WTC11 (cell line): ENCODE results near the gene ALLC. TPM values are rescaled to one million over a fixed set of nuclear protein-coding genes. Genes with fewer than 3 reads are reported as not detected.

Experiments used
- ATAC-seq: fragments of 200-7000 bp; cut with Tn5 transposase; 2 replicates; pipeline ENCODE4 v1.10.0; 2021; ENCODE audit warnings: mild to moderate bottlenecking, moderate library complexity
- CTCF ChIA-PET: fragments of 300-600 bp; sonication (Branson Sonifier 250); formaldehyde crosslinking; loops from one replicate; lab custom pipeline; 2021; ENCODE audit warnings: antibody characterized with exemption; lab: Charles Lee
- POLR2A ChIA-PET: fragments of 350-600 bp; sonication (Branson Sonifier 250); formaldehyde crosslinking; loops from one replicate; lab custom pipeline; 2021; ENCODE audit warnings: antibody characterized with exemption; lab: Charles Lee
- DNase-seq: peaks from one replicate; pipeline ENCODE4 v3.0.0; 2021; ENCODE audit warnings: low spot score
- H3K27ac Mint-ChIP-seq: 2 replicates; pipeline ENCODE4 v1.8.0; 2021; ENCODE audit warnings: mixed read lengths
- H3K27me3 Mint-ChIP-seq: 2 replicates; pipeline ENCODE4 v1.8.0; 2021; ENCODE audit warnings: low read depth, mild to moderate bottlenecking, moderate library complexity, mixed read lengths
- H3K36me3 Mint-ChIP-seq: 2 replicates; pipeline ENCODE4 v1.8.0; 2021; ENCODE audit warnings: mixed read lengths
- H3K4me1 Mint-ChIP-seq: 2 replicates; pipeline ENCODE4 v1.8.0; 2022; ENCODE audit warnings: mixed read lengths
- H3K4me3 Mint-ChIP-seq: 2 replicates; pipeline ENCODE4 v1.8.0; 2021; ENCODE audit warnings: mild to moderate bottlenecking, moderate library complexity, mixed read lengths
- H3K9me3 Mint-ChIP-seq: 2 replicates; pipeline ENCODE4 v1.8.0; 2021; ENCODE audit warnings: mixed read lengths
- CREM ChIP-seq: sonication (generic); formaldehyde crosslinking; IDR thresholded peaks from 2 replicates; pipeline ENCODE4 v1.8.1; 2022; ENCODE audit warnings: mild to moderate bottlenecking, missing genetic modification reagents, moderate library complexity
- GRHL2 ChIP-seq: fragments of 250-450 bp; sonication (Bioruptor Pico); IDR thresholded peaks from 2 replicates; pipeline ENCODE4 v1.8.0; 2022; ENCODE audit warnings: mild to moderate bottlenecking, moderate library complexity; ENCODE audit not compliant: insufficient replicate concordance, severe bottlenecking
- KAT7 ChIP-seq: sonication (generic); formaldehyde crosslinking; IDR thresholded peaks from 2 replicates; pipeline ENCODE4 v1.8.1; 2023; ENCODE audit warnings: missing genetic modification reagents, mild to moderate bottlenecking, borderline replicate concordance
- MYBL2 ChIP-seq: sonication (generic); formaldehyde crosslinking; IDR thresholded peaks from 2 replicates; pipeline ENCODE4 v1.8.1; 2023; ENCODE audit warnings: mild to moderate bottlenecking, moderate library complexity, missing genetic modification reagents
- NR1H2 ChIP-seq: sonication (generic); formaldehyde crosslinking; IDR thresholded peaks from 2 replicates; pipeline ENCODE4 v1.9.0; 2021; ENCODE audit warnings: mild to moderate bottlenecking, moderate library complexity, missing genetic modification reagents
- SP1 ChIP-seq: sonication (generic); formaldehyde crosslinking; conservative IDR thresholded peaks from 2 replicates; pipeline ENCODE4 v1.8.1; 2022; ENCODE audit warnings: missing genetic modification reagents
- TP53 ChIP-seq: sonication (generic); formaldehyde crosslinking; IDR thresholded peaks from 2 replicates; pipeline ENCODE4 v1.8.1; 2023; ENCODE audit warnings: mild to moderate bottlenecking, missing genetic modification reagents
- ZNF121 ChIP-seq: sonication (generic); formaldehyde crosslinking; IDR thresholded peaks from 2 replicates; pipeline ENCODE4 v1.8.0; 2023; ENCODE audit warnings: missing genetic modification reagents
- ZNF138 ChIP-seq: sonication (generic); formaldehyde crosslinking; conservative IDR thresholded peaks from 2 replicates; pipeline ENCODE4 v1.8.1; 2022; ENCODE audit warnings: mild to moderate bottlenecking, moderate library complexity, missing genetic modification reagents
- ZNF232 ChIP-seq: sonication (generic); formaldehyde crosslinking; IDR thresholded peaks from 2 replicates; pipeline ENCODE4 v1.8.0; 2022; ENCODE audit warnings: mild to moderate bottlenecking, missing genetic modification reagents
- total RNA-seq: library from RNA; stranded (reverse); gene quantifications from 3 replicates; pipeline ENCODE4 v1.2.3, GENCODE V29; 2021
- TF ChIP-seq, protein P1 (sequence below): fragments of 200-600 bp; IDR thresholded peaks from 2 replicates; pipeline ENCODE4 v1.8.0; 2022; ENCODE audit warnings: antibody characterized with exemption
- TF ChIP-seq, protein P2 (sequence below): sonication (generic); formaldehyde crosslinking; IDR thresholded peaks from 2 replicates; pipeline ENCODE4 v1.8.1; 2022; ENCODE audit warnings: low read depth, missing genetic modification reagents, borderline replicate concordance
- TF ChIP-seq, protein P3 (sequence below): sonication (generic); formaldehyde crosslinking; conservative IDR thresholded peaks from 2 replicates; pipeline ENCODE4 v1.8.1; 2023; ENCODE audit warnings: mild to moderate bottlenecking, low read depth, missing genetic modification reagents, moderate library complexity
- TF ChIP-seq, protein P4 (sequence below): sonication (generic); formaldehyde crosslinking; IDR thresholded peaks from 2 replicates; pipeline ENCODE4 v1.8.1; 2023; ENCODE audit warnings: mild to moderate bottlenecking, moderate library complexity, missing genetic modification reagents
- TF ChIP-seq, protein P5 (sequence below): sonication (generic); formaldehyde crosslinking; IDR thresholded peaks from 2 replicates; pipeline ENCODE4 v1.8.0; 2022; ENCODE audit warnings: mild to moderate bottlenecking, missing genetic modification reagents
- TF ChIP-seq, protein P6 (sequence below): fragments of 250-450 bp; sonication (Bioruptor Pico); IDR thresholded peaks from 2 replicates; pipeline ENCODE4 v1.9.0; 2021; ENCODE audit warnings: mild to moderate bottlenecking, borderline replicate concordance

Gene ALLC
- total RNA-seq, 1 experiment from 2014 or later = not detected

DNA sequence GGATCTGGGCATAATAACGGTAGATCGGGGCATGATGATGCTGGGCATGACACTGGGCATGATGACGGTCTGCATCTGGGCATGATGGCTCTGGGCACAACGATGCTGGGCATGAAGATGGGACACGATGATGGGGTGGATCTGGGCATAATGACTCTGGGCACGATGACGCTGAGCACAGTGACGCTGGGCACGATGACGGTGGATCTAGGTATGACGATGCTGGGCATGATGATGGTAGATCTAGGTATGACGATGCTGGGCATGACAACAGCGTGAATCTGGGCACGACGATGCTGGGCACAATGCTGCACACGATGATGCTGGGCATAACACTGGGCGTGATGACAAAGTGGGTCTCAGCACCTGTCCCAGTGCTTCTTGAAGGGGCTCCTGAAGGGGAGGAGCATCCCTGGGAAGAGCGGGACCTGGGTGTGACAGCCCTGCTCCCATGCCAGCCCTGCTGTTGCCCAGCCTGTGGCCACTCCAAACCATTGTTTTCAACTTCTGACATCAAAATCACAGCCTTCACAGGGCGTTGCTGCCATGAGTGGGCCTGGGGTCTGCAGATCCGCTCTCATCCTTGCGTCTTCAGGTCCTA lies 30.4 kb upstream of the ALLC start:
- H3K4me1 Mint-ChIP-seq = peaks cover 8% of the 10 kb centered on the region
- TF ChIP-seq NR1H2 (CRISPR knock-in tag) (no peak), TP53 (CRISPR knock-in tag) (no peak), MYBL2 (CRISPR knock-in tag) (no peak), ZNF121 (CRISPR knock-in tag) (no peak), KAT7 (CRISPR knock-in tag) (no peak), SP1 (CRISPR knock-in tag) (no peak), ZNF232 (CRISPR knock-in tag) (no peak), CREM (CRISPR knock-in tag) (no peak), ZNF138 (CRISPR knock-in tag) (no peak), GRHL2 (no peak)
- TF ChIP-seq, protein P1, sequence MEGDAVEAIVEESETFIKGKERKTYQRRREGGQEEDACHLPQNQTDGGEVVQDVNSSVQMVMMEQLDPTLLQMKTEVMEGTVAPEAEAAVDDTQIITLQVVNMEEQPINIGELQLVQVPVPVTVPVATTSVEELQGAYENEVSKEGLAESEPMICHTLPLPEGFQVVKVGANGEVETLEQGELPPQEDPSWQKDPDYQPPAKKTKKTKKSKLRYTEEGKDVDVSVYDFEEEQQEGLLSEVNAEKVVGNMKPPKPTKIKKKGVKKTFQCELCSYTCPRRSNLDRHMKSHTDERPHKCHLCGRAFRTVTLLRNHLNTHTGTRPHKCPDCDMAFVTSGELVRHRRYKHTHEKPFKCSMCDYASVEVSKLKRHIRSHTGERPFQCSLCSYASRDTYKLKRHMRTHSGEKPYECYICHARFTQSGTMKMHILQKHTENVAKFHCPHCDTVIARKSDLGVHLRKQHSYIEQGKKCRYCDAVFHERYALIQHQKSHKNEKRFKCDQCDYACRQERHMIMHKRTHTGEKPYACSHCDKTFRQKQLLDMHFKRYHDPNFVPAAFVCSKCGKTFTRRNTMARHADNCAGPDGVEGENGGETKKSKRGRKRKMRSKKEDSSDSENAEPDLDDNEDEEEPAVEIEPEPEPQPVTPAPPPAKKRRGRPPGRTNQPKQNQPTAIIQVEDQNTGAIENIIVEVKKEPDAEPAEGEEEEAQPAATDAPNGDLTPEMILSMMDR = no peak
- TF ChIP-seq, protein P2, sequence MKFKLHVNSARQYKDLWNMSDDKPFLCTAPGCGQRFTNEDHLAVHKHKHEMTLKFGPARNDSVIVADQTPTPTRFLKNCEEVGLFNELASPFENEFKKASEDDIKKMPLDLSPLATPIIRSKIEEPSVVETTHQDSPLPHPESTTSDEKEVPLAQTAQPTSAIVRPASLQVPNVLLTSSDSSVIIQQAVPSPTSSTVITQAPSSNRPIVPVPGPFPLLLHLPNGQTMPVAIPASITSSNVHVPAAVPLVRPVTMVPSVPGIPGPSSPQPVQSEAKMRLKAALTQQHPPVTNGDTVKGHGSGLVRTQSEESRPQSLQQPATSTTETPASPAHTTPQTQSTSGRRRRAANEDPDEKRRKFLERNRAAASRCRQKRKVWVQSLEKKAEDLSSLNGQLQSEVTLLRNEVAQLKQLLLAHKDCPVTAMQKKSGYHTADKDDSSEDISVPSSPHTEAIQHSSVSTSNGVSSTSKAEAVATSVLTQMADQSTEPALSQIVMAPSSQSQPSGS (CRISPR knock-in tag) = no peak
- TF ChIP-seq, protein P3, sequence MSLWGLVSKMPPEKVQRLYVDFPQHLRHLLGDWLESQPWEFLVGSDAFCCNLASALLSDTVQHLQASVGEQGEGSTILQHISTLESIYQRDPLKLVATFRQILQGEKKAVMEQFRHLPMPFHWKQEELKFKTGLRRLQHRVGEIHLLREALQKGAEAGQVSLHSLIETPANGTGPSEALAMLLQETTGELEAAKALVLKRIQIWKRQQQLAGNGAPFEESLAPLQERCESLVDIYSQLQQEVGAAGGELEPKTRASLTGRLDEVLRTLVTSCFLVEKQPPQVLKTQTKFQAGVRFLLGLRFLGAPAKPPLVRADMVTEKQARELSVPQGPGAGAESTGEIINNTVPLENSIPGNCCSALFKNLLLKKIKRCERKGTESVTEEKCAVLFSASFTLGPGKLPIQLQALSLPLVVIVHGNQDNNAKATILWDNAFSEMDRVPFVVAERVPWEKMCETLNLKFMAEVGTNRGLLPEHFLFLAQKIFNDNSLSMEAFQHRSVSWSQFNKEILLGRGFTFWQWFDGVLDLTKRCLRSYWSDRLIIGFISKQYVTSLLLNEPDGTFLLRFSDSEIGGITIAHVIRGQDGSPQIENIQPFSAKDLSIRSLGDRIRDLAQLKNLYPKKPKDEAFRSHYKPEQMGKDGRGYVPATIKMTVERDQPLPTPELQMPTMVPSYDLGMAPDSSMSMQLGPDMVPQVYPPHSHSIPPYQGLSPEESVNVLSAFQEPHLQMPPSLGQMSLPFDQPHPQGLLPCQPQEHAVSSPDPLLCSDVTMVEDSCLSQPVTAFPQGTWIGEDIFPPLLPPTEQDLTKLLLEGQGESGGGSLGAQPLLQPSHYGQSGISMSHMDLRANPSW (CRISPR knock-in tag) = no peak
- TF ChIP-seq, protein P4, sequence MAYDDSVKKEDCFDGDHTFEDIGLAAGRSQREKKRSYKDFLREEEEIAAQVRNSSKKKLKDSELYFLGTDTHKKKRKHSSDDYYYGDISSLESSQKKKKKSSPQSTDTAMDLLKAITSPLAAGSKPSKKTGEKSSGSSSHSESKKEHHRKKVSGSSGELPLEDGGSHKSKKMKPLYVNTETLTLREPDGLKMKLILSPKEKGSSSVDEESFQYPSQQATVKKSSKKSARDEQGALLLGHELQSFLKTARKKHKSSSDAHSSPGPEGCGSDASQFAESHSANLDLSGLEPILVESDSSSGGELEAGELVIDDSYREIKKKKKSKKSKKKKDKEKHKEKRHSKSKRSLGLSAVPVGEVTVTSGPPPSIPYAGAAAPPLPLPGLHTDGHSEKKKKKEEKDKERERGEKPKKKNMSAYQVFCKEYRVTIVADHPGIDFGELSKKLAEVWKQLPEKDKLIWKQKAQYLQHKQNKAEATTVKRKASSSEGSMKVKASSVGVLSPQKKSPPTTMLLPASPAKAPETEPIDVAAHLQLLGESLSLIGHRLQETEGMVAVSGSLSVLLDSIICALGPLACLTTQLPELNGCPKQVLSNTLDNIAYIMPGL = no peak
- TF ChIP-seq, protein P5, sequence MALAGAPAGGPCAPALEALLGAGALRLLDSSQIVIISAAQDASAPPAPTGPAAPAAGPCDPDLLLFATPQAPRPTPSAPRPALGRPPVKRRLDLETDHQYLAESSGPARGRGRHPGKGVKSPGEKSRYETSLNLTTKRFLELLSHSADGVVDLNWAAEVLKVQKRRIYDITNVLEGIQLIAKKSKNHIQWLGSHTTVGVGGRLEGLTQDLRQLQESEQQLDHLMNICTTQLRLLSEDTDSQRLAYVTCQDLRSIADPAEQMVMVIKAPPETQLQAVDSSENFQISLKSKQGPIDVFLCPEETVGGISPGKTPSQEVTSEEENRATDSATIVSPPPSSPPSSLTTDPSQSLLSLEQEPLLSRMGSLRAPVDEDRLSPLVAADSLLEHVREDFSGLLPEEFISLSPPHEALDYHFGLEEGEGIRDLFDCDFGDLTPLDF (CRISPR knock-in tag) = no peak
- TF ChIP-seq, protein P6, sequence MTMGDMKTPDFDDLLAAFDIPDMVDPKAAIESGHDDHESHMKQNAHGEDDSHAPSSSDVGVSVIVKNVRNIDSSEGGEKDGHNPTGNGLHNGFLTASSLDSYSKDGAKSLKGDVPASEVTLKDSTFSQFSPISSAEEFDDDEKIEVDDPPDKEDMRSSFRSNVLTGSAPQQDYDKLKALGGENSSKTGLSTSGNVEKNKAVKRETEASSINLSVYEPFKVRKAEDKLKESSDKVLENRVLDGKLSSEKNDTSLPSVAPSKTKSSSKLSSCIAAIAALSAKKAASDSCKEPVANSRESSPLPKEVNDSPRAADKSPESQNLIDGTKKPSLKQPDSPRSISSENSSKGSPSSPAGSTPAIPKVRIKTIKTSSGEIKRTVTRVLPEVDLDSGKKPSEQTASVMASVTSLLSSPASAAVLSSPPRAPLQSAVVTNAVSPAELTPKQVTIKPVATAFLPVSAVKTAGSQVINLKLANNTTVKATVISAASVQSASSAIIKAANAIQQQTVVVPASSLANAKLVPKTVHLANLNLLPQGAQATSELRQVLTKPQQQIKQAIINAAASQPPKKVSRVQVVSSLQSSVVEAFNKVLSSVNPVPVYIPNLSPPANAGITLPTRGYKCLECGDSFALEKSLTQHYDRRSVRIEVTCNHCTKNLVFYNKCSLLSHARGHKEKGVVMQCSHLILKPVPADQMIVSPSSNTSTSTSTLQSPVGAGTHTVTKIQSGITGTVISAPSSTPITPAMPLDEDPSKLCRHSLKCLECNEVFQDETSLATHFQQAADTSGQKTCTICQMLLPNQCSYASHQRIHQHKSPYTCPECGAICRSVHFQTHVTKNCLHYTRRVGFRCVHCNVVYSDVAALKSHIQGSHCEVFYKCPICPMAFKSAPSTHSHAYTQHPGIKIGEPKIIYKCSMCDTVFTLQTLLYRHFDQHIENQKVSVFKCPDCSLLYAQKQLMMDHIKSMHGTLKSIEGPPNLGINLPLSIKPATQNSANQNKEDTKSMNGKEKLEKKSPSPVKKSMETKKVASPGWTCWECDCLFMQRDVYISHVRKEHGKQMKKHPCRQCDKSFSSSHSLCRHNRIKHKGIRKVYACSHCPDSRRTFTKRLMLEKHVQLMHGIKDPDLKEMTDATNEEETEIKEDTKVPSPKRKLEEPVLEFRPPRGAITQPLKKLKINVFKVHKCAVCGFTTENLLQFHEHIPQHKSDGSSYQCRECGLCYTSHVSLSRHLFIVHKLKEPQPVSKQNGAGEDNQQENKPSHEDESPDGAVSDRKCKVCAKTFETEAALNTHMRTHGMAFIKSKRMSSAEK (CRISPR knock-in tag) = no peak
- DNase-seq = no peak
- ChIA-PET POLR2A (no interaction called here), CTCF (interaction anchor here (1.2 to 1.6 kb wide), 2 partner anchors 17 to 184 kb away, joined by 3 to 4 read pairs; no protein-coding TSS in a partner anchor)
- no peaks in the 10 kb centered on the region for H3K36me3 Mint-ChIP-seq
- no peaks in the 10 kb centered on the region for H3K27me3 Mint-ChIP-seq
- ATAC-seq = no peak
- H3K27ac Mint-ChIP-seq = no peak overlapping the region
- H3K9me3 Mint-ChIP-seq = peaks cover 14% of the 10 kb centered on the region
- no peak overlapping the region for H3K4me3 Mint-ChIP-seq
